CD4-positive, alpha-beta T cell treated with Interleukin-17A for 1 hour (primary cell): ENCODE results near the gene C7orf33.
"Not testable (repeated sequence)": the region's sequence is repeated elsewhere in the genome, so short reads cannot be mapped to it uniquely, and the experiment has no call there.

Experiments used
- DNase-seq: peaks from one replicate; pipeline ENCODE4 v3.0.0-alpha.2; 2020

The C7orf33 gene

GRCh38 chr7:148590471-148590870 is at the start of gene C7orf33:
TSS of gene C7orf33 (plus strand) at chr7:148590766. CDS start at chr7:148590926, 160 bp downstream.
- no peak for DNase-seq

GRCh38 chr7:148541891-148542504 is 48.6 kb upstream of the C7orf33 start:
- no peak for DNase-seq

GRCh38 chr7:148543302-148543701 is 47.3 kb upstream of the C7orf33 start:
- no peak for DNase-seq

- DNase-seq: no peak
These were observed 45.4 kb upstream of the C7orf33 start for GRCh38 chr7:148545172-148545571.

- DNase-seq: no peak
These were observed 44.6 kb upstream of the C7orf33 start for GRCh38 chr7:148545932-148546331.

GRCh38 chr7:148546857-148547256 is 43.7 kb upstream of the C7orf33 start:
- no peak for DNase-seq

GRCh38 chr7:148547951-148548350 is 42.6 kb upstream of the C7orf33 start:
- no peak for DNase-seq

- DNase-seq: no peak
These were observed 36.6 kb upstream of the C7orf33 start for GRCh38 chr7:148553979-148554378.

GRCh38 chr7:148556892-148557291 is 33.7 kb upstream of the C7orf33 start:
- no peak for DNase-seq

GRCh38 chr7:148558914-148559313 is 31.7 kb upstream of the C7orf33 start:
- DNase-seq: no peak

GRCh38 chr7:148561099-148561498 is 29.5 kb upstream of the C7orf33 start:
- no peak for DNase-seq

GRCh38 chr7:148563583-148564274 is 26.8 kb upstream of the C7orf33 start:
- no peak for DNase-seq

GRCh38 chr7:148564275-148564951 is 26.2 kb upstream of the C7orf33 start:
- peak; percentile 21 for DNase-seq

- no peak for DNase-seq
These were observed 23.8 kb upstream of the C7orf33 start for GRCh38 chr7:148566736-148567135.

- no peak for DNase-seq
These were observed 23.0 kb upstream of the C7orf33 start for GRCh38 chr7:148567524-148567923.

GRCh38 chr7:148570510-148570909 is 20.1 kb upstream of the C7orf33 start:
- no peak for DNase-seq

- not testable (repeated sequence) for DNase-seq
These were observed 19.6 kb upstream of the C7orf33 start for GRCh38 chr7:148570973-148571372.

GRCh38 chr7:148571381-148571780 is 19.2 kb upstream of the C7orf33 start:
- no peak for DNase-seq

GRCh38 chr7:148572067-148572522 is 18.5 kb upstream of the C7orf33 start:
- DNase-seq: no peak

- not testable (repeated sequence) for DNase-seq
These were observed 17.0 kb upstream of the C7orf33 start for GRCh38 chr7:148573581-148573980.

- DNase-seq: peak; percentile 78
These were observed 14.7 kb upstream of the C7orf33 start for GRCh38 chr7:148575640-148576411.

GRCh38 chr7:148579366-148579765 is 11.2 kb upstream of the C7orf33 start:
- no peak for DNase-seq

GRCh38 chr7:148580446-148580845 is 10.1 kb upstream of the C7orf33 start:
- DNase-seq: no peak
